Mammary epithelial cell (primary cell): Measurements from ENCODE around the gene TENM3.

Experiments
- EZH2 ChIP-seq: IDR thresholded peaks from 2 replicates; pipeline ENCODE4 v1.6.1; 2012; ENCODE audit warnings: low read length, inconsistent platforms, borderline replicate concordance
- TF ChIP-seq, protein P1 (sequence below), 2 donors: IDR thresholded peaks in 1 of 2; conservative IDR thresholded peaks in 1 of 2; 2 replicates each; pipeline ENCODE4 v1.5.1; 2011 to 2012; ENCODE audit warnings: inconsistent platforms in 2 of 2, low read length in 2 of 2, mild to moderate bottlenecking in 2 of 2, control low read depth in 1 of 2, low read depth in 1 of 2; ENCODE audit not compliant: insufficient read depth in 1 of 2; ENCODE audit errors: extremely low read depth in 1 of 2

DNA sequence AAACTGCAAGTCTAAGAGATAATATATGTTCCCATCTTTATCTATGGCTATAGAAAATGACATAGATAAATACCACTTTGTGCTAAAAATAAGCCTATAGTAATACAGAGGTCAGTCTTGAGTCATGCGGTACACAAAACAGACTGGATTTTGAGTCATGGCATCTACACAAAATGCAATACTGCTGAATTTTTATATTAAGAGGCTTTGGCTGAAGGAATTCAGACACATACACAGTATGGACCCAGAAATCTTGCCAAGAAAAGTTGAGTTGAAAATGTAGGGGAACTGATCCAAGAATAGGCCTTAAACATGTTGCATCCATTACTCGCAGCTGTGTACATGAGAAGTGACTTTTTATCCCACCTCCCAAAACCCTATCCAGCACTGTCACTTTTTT is 184.4 kb downstream of the TENM3 start:
- TF ChIP-seq, protein P1, sequence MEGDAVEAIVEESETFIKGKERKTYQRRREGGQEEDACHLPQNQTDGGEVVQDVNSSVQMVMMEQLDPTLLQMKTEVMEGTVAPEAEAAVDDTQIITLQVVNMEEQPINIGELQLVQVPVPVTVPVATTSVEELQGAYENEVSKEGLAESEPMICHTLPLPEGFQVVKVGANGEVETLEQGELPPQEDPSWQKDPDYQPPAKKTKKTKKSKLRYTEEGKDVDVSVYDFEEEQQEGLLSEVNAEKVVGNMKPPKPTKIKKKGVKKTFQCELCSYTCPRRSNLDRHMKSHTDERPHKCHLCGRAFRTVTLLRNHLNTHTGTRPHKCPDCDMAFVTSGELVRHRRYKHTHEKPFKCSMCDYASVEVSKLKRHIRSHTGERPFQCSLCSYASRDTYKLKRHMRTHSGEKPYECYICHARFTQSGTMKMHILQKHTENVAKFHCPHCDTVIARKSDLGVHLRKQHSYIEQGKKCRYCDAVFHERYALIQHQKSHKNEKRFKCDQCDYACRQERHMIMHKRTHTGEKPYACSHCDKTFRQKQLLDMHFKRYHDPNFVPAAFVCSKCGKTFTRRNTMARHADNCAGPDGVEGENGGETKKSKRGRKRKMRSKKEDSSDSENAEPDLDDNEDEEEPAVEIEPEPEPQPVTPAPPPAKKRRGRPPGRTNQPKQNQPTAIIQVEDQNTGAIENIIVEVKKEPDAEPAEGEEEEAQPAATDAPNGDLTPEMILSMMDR (conservative IDR thresholded peaks at IDR 0.05 in 1 of 2, IDR thresholded peaks at IDR 0.05 in 1 of 2; ENCODE audit: extremely low read depth in 1 of 2, insufficient read depth in 1 of 2, low read depth in 1 of 2, low read length in 2 of 2): no peak
- no peak for TF ChIP-seq EZH2
